Measurements from ENCODE around the gene GPAT3. TPM values are rescaled to one million over a fixed set of nuclear protein-coding genes. Genes with fewer than 3 reads are reported as not detected.

The GPAT3 gene
- total RNA-seq, 1 experiment from 2014 or later: 15.1 TPM

DNA sequence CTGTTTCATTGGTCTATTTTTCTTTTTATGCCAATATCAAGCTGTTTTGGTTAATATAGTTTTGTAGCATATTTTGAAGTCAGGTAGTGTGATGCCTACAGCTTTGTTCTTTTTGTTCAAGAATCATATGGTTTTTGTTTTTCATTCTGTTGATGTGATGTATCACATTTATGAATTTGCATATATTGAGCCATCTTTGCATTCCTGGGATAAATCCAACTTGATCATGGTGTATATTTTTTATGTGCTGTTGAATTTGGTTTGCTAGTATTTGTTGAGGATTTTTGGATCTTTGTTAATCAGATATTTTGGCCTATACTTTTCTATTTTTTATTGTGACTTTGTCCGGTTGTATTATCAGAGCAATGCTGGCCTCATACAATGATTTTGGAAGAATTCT is 74.8 kb downstream of the GPAT3 start:
- Histone ChIP-seq H3K27ac (ENCODE audit: low read length) (no peak overlapping the region), H3K27me3 (ENCODE audit: control insufficient read depth, insufficient read depth, low read length) (no peaks in the 10 kb centered on the region), H3K9me3 (ENCODE audit: control insufficient read depth, insufficient read depth, low read depth, low read length) (peaks cover 8% of the 10 kb centered on the region; the same call in 1 of the 2 replicates), H3K36me3 (ENCODE audit: control insufficient read depth, insufficient read depth, low read length) (no peaks in the 10 kb centered on the region), H3K4me1 (ENCODE audit: control insufficient read depth, insufficient read depth, low read length) (no peaks in the 10 kb centered on the region), H3K4me3 (ENCODE audit: low read depth in 2 of 2, low read length in 2 of 2) (no peak overlapping the region)
- POLR2A ChIA-PET: no interaction called here
- intact Hi-C loops (cut with micrococcal nuclease; ENCODE audit: unreplicated experiment): no loop called here
- CTCF ChIA-PET: no interaction called here
- TF ChIP-seq SIN3A (IDR thresholded peaks at IDR 0.05; ENCODE audit: borderline replicate concordance, insufficient read depth, low read depth, low read length): no peak
- no peak for TF ChIP-seq REST (IDR thresholded peaks at IDR 0.05; ENCODE audit: insufficient read depth in 1 of 2, low read depth in 2 of 2, low read length in 1 of 2)
- no peak for TF ChIP-seq TCF7L2 (IDR thresholded peaks at IDR 0.05; ENCODE audit: low read depth, low read length)
- no peak for TF ChIP-seq POLR2AphosphoS5 (IDR thresholded peaks at IDR 0.05; ENCODE audit: low read depth, low read length)
- TF ChIP-seq CTCF (IDR thresholded peaks at IDR 0.05): no peak
- ATAC-seq (no peak), DNase-seq (ENCODE audit: low read depth, low spot score) (no peak)
- BruUV-seq (replicated peaks): no TSS peak
- in situ Hi-C loops (cut with HindIII; ENCODE audit: low pct_unique_long_range_greater_than_20kb, low sequenced_read_pairs): no loop called here

- no peaks in the 10 kb centered on the region for H3K36me3 ChIP-seq (ENCODE audit: control insufficient read depth, insufficient read depth, low read length)
- peaks cover 8% of the 10 kb centered on the region; the same call in 1 of the 2 replicates for H3K9me3 ChIP-seq (ENCODE audit: control insufficient read depth, insufficient read depth, low read depth, low read length)
- ChIA-PET CTCF (no interaction called here), POLR2A (no interaction called here)
- no peaks in the 10 kb centered on the region for H3K27me3 ChIP-seq (ENCODE audit: control insufficient read depth, insufficient read depth, low read length)
- no peak for ATAC-seq
- H3K4me3 ChIP-seq (ENCODE audit: low read depth in 2 of 2, low read length in 2 of 2): no peak overlapping the region
- no peak for DNase-seq (ENCODE audit: low read depth, low spot score)
- no TSS peak for BruUV-seq (replicated peaks)
- TF ChIP-seq SIN3A (IDR thresholded peaks at IDR 0.05; ENCODE audit: borderline replicate concordance, insufficient read depth, low read depth, low read length) (no peak), CTCF (IDR thresholded peaks at IDR 0.05) (no peak), REST (IDR thresholded peaks at IDR 0.05; ENCODE audit: insufficient read depth in 1 of 2, low read depth in 2 of 2, low read length in 1 of 2) (no peak), TCF7L2 (IDR thresholded peaks at IDR 0.05; ENCODE audit: low read depth, low read length) (no peak), POLR2AphosphoS5 (IDR thresholded peaks at IDR 0.05; ENCODE audit: low read depth, low read length) (no peak)
- no peaks in the 10 kb centered on the region for H3K4me1 ChIP-seq (ENCODE audit: control insufficient read depth, insufficient read depth, low read length)
- intact Hi-C loops (cut with micrococcal nuclease; ENCODE audit: unreplicated experiment): no loop called here
- in situ Hi-C loops (cut with HindIII; ENCODE audit: low pct_unique_long_range_greater_than_20kb, low sequenced_read_pairs): no loop called here
- no peak overlapping the region for H3K27ac ChIP-seq (ENCODE audit: low read length)
Observed at GRCh38 chr4:83613023-83613422, 77.1 kb downstream of the GPAT3 start.

All from Panc1 (cell line).